Measurements from ENCODE around the gene BCAM.

The BCAM gene

GRCh38 chr19:44792281-44792680 is 16.6 kb upstream of the BCAM start:
- no peak for DNase-seq (ENCODE audit: low read depth)

DNA sequence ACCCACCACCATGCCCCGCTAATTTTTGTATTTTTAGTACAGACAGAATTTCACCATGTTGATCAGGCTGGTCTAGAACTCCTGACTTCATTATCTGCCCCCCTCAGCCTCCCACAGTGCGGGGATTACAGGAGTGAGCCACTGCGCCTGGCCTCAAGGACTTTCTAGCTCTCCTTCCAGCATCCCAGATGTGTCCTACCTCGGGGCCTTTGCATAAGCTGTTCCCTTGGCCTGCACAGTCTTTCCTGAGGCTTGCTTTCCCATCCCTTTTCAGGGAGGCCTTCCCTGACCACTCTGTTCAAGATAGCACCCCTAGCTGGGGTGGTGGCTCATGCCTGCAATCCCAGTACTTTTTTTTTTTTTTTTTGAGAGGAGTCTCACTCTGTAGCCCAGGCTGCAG is 14.3 kb upstream of the BCAM start:
- no peak for DNase-seq (ENCODE audit: low read depth)

DNA sequence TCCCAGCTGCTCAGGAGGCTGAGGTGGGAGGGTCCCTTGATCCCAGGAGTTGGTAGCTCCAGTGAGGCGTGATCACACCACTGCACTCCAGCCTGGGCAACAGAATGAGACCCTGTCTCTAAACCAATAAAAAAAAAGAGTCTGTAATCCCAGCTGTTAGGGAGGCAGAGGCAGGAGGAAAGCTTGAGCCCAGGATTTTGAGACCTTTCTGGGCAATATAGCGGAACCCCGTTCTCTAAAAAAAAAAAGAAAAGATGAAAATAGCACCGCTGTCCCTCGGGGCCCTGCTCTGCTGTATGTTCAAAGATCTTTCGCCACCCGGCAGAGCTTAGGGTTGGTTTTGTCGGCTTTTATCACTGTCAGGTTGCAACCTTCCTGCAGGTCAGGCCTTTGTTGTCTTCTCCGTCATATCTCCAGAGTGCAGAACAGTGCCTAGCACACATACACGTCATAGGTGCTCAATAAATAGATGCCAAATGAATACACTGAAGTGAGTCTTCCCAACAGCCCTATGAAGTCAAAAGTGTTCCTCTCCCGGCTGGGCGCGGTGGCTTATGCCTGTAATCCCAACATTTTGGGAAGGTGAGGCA is 13.4 kb upstream of the BCAM start:
- DNase-seq (ENCODE audit: low read depth) = no peak

GRCh38 chr19:44796701-44797115 is 12.2 kb upstream of the BCAM start:
- DNase-seq (ENCODE audit: low read depth) = no peak

- no peak for DNase-seq (ENCODE audit: low read depth)
Measured at GRCh38 chr19:44799627-44800346, 9.1 kb upstream of the BCAM start.

DNA sequence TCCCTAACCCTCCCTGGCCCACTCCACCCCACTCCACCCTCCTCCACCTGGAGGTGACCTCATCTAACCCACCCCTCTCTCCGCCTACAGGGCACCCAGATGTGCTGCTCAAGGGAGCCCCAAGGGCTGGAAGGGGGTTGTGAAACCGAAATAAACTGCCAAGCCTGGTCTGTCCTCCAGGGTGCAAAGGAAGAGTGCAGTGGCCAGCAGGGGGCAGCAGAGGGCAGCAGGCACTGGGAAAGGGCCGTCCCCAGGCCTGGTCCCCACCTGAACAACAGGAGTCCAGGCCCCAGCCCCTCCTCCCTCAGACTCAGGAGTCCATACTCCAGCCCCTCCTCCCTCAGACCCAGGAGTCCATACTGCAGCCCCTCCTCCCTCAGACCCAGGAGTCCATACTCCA is 8.4 kb upstream of the BCAM start:
- DNase-seq (ENCODE audit: low read depth) = peak; percentile 68

GRCh38 chr19:44803442-44804428 is 5.2 kb upstream of the BCAM start:
- DNase-seq (ENCODE audit: low read depth) = no peak

DNA sequence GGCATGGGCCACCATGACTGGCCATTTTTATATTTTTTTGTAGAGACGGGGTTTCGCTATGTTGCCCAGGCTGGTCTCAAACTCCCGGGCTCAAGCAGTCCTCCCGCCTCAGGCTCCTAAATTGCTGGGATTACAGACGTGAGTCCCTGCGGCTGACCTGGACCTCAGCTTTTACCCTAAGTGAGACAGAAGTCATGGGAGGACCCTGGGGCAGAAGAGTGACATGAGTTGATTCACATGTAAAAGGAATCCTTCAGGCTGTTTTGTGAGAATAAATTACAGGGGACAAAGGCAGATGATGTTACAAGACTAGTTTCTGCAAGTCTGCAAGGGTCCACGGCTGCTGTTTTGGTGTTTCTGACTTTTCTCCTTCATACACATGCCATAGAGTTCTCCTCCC is 2.6 kb upstream of the BCAM start:
- DNase-seq (ENCODE audit: low read depth) = no peak

DNA sequence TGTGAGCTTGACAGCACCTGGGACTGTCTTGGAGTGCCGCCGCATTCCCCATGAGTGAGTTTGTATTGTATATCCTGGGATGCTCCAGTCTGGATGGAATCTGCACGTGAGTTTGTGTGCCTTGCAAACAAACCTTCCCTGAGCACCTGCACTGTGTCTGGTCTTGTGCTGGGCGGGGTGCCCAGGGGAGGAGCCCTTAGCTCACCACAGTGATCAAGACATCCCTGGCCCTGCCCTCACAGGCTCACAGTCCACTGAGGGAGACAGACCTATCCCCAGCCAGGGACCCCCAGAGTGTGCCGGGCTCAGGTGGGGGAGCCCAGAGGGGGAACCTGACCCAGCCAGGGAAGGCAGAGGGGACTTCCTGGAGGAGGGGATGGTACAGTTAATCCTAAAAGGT is 1.7 kb upstream of the BCAM start:
- no peak for DNase-seq (ENCODE audit: low read depth)

DNA sequence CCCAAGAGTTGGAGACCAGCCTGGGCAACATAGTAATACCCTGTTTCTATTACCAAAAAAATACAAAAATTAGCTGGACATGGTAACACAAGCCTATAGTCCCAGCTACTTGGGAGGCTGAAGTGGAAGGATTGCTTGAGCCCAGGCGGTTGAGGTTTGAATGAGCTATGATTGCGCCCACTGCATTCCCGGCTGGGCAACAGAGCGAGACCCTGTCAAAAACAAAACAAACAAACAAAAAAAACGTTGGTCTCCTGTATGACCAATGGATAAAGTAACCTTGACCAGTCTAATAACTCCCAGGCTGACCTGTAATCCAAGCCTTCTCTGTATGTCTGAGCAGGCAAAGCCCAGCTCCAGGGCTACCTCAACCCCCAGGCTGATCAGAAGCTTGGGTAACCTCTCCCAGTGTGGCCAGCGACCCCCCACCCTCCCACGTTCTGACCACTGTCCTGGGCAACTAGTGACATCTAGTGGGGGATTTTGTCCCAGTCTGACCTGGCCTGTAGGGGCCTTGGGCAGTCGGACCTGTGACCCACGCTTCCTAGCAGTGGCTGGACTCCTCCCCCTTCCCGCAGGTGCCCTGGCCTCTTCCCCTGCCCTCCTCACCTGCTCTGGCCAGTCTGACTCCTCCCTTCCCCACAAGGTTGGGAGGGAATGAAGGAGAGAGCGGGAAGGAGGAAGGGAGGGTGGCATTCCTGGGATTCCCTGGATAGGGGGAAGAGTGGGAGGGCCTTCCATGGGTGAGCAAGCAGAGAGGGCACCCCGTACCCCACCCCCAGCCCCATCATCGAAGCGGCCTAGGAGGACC is 1.0 kb upstream of the BCAM start:
- no peak for DNase-seq (ENCODE audit: low read depth)

GRCh38 chr19:44809577-44810233 is 802 bp downstream of the BCAM start:
- DNase-seq (ENCODE audit: low read depth) = no peak

DNA sequence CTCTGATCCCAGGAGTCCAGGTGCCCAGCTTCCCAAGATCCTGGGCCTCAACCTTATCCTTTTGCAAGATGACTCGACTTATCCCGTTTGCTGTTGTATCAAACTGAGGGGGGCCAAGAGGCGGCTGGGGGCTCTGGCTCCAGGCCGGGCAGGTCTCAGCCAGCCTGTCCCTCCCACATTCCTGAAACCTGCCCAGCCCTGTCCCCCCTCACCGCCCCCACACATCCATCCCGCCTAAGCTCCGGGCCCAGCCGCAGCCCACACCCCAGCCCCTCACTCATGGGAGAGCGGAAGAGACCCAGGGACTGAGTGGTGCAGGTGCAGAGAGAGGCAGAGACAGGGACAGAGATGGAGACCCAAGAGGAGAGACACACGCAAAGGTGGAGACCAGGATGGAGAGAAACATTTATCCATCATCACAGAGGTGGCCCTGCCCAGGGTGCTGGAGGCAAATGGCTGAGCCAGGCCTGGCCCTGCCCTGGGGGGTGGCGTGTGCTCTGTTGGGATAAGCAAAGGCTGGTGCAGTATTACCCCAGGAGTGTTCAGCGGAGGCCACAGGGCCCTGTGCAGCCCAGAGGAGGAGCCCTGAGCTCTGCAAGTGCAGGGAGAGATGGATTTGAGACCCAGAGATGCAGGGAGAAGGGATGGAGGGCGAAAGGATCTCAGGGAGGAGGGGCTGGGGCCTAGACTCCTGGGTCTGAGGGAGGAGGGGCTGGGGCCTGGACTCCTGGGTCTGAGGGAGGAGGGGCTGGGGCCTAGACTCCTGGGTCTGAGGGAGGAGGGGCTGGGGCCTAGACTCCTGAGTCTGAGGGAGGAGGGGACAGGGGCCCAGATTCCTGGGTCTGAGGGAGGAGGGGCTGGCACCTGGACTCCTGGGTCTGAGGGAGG is 1.6 kb downstream of the BCAM start:
- no peak for DNase-seq (ENCODE audit: low read depth)

- no peak for DNase-seq (ENCODE audit: low read depth)
Measured at GRCh38 chr19:44811122-44811419, 2.2 kb downstream of the BCAM start.

DNA sequence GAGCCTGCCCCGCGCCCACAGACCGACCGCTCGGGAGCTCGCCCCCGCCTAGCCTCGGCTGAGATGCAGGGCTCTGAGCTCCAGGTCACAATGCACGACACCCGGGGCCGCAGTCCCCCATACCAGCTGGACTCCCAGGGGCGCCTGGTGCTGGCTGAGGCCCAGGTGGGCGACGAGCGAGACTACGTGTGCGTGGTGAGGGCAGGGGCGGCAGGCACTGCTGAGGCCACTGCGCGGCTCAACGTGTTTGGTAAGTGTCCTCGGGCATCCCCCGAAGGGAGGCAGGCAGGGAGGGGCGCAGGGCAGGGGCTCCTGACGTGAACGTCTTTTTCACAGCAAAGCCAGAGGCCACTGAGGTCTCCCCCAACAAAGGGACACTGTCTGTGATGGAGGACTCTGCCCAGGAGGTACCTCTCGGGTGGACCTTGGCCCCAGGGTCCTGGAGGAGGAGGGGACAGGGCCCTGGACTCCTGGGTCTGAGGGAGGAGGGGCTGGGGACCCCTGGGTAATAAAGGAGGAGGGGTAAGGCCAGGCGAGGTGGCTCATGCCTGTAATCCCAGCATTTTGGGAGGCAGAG is 3.3 kb downstream of the BCAM start:
- DNase-seq (ENCODE audit: low read depth) = no peak

DNA sequence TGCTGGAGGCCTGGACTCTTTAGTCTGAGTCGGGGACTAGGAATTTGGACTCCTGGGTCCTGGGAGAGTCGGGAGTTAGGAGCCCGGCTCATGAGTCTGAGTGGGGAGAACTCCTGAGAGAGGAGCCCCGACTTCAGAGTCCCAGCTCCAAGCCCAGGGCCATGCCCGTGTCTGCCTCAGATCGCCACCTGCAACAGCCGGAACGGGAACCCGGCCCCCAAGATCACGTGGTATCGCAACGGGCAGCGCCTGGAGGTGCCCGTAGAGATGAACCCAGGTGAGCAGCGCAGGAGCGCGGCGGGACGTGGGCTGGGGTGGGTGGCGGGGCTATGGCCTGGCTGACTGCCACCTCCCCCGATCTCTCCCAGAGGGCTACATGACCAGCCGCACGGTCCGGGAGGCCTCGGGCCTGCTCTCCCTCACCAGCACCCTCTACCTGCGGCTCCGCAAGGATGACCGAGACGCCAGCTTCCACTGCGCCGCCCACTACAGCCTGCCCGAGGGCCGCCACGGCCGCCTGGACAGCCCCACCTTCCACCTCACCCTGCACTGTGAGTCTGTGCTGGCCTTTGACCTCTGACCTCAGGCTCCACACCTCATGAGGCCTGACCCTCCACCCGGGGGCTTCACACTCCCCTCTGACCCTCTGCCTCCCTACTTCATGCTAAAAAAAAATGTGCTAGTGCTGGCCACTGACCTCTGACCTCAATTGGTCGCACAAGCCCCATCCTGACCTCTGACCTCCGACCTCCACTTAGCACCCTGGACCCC is 4.4 kb downstream of the BCAM start:
- DNase-seq (ENCODE audit: low read depth) = no peak

DNA sequence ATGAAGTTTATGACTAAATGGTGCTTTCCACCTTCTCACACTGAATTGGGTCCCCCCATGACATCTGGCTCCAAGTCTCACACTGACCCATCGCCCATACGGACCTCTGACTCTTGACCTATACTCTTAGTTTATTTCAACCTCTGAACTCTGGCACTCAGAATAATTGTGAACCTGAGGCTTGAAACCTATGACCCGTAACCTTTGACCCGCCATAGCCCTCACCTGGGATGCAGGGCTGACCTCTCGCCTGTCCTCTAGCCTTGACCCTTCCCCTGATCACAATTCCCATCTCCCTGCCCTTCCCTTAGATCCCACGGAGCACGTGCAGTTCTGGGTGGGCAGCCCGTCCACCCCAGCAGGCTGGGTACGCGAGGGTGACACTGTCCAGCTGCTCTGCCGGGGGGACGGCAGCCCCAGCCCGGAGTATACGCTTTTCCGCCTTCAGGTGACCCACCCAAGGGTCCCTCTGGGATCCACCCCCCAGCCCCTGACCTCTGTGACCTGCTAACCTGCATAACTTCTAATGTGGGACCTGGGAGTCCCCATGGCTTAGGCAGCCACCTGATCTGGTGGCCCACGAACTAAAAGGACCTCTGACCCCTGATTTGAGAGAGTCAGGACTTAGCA is 5.1 kb downstream of the BCAM start:
- DNase-seq (ENCODE audit: low read depth) = no peak

DNA sequence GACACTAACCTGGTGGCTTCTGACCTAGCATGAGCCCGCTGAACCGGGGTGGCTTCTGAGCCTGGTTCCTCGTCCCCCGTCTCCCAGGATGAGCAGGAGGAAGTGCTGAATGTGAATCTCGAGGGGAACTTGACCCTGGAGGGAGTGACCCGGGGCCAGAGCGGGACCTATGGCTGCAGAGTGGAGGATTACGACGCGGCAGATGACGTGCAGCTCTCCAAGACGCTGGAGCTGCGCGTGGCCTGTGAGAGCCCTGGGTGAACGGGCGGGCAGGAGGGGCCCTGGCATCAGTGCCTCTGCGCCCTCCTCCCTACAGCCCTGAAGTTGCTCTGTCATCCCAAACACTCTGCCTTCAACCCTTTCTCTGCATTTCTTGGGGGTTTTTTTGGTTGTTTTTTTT is 5.6 kb downstream of the BCAM start:
- no peak for DNase-seq (ENCODE audit: low read depth)

DNA sequence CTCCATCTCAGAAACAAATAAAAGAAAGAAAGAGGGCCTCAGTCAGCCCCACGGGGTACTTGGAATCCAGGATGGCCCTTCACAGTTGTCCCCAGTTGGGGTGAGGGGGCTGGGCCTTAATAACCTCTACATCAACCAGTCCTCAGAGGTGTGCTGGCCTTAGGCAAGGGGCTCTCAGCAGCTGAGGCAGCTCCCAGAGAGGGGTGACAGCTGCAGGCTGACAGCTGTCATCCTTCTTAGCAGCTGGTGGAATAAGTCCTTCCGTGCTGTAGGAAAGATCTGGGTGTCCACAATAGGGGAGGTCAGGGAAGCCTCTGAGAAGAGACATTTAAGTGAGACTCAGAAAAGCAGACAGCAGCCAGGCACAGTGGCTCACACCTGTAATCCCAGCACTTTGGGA is 7.4 kb downstream of the BCAM start:
- DNase-seq (ENCODE audit: low read depth) = no peak

Data from activated T-cell treated with anti-CD3 and anti-CD28 coated beads for 24 hours (primary cell).